Measurements from ENCODE around the gene UBXN10.

GRCh38 chr1:20188455-20188817 is 2.5 kb downstream of the UBXN10 start:
- no peak for TF ChIP-seq CTCF (IDR thresholded peaks at IDR 0.05)
- no peak for TF ChIP-seq POLR2A (IDR thresholded peaks at IDR 0.05; ENCODE audit: low read depth)
- no peak for TF ChIP-seq EP300 (IDR thresholded peaks at IDR 0.05)

All from esophagus muscularis mucosa (tissue), 4 donors.